SK-N-SH (cell line): ENCODE results near the gene TSPAN15. TPM values are rescaled to one million over a fixed set of nuclear protein-coding genes. Genes with fewer than 3 reads are reported as not detected.

ENCODE experiments used
- CTCF ChIA-PET: fragments of 300-600, 350-600 bp; formaldehyde crosslinking; extraction: SDS; loops from one replicate; lab custom pipeline; 2021; lab: Yijun Ruan, JAX
- POLR2A ChIA-PET: fragments of 350-600 bp; sonication (Branson Sonifier 250); formaldehyde crosslinking; extraction: SDS; loops from one replicate; lab custom pipeline; 2020; ENCODE audit warnings: antibody characterized with exemption, inconsistent platforms; lab: Yijun Ruan, JAX
- DNase-seq: peaks from one replicate; pipeline ENCODE4 v3.0.0; 2012
- H2AFZ ChIP-seq: fragments of 200-600 bp; sonication (generic); 2 replicates; pipeline ENCODE4 v1.8.1; 2016; ENCODE audit warnings: antibody characterized with exemption, mild to moderate bottlenecking, low read depth
- H3F3A ChIP-seq: fragments of 200-600 bp; sonication (generic); replicated peaks from 2 replicates; pipeline ENCODE3; 2016; ENCODE audit warnings: antibody characterized with exemption, mild to moderate bottlenecking; ENCODE audit not compliant: insufficient read depth
- H3K27ac ChIP-seq, 2 experiments: fragments of 200-500 bp in 1 of 2; fragments of 200-600 bp in 1 of 2; sonication (Bioruptor generic) in 1 of 2; sonication (generic), shearing (Covaris generic) in 1 of 2; 2 replicates each; pipeline versions ENCODE4 v1.5.1 to v1.6.1; 2014 to 2016; ENCODE audit warnings: low read depth in 2 of 2, inconsistent platforms in 1 of 2, low read length in 1 of 2, mild to moderate bottlenecking in 1 of 2, mixed read lengths in 1 of 2
- H3K27me3 ChIP-seq: fragments of 200-600 bp; sonication (generic), shearing (Covaris generic); 2 replicates; pipeline ENCODE4 v1.6.1; 2016; ENCODE audit warnings: mixed run types; ENCODE audit not compliant: insufficient read depth
- H3K36me3 ChIP-seq, 2 experiments: fragments of 200-500 bp in 1 of 2; fragments of 200-600 bp in 1 of 2; sonication (Bioruptor generic) in 1 of 2; sonication (generic) in 1 of 2; replicated peaks in 1 of 2; 2 replicates each; pipeline versions ENCODE3 to v1.5.1; 2014 to 2016; ENCODE audit warnings: low read length in 1 of 2, mild to moderate bottlenecking in 1 of 2; ENCODE audit not compliant: insufficient read depth in 2 of 2, control insufficient read depth in 1 of 2
- H3K4me1 ChIP-seq, 2 experiments: fragments of 200-500 bp in 1 of 2; fragments of 200-600 bp in 1 of 2; sonication (Bioruptor generic) in 1 of 2; sonication (generic), shearing (Covaris generic) in 1 of 2; 2 replicates each; pipeline versions ENCODE4 v1.5.1 to v1.6.1; 2014 to 2016; ENCODE audit warnings: low read depth in 1 of 2, low read length in 1 of 2, mixed run types in 1 of 2; ENCODE audit not compliant: insufficient read depth in 2 of 2, control insufficient read depth in 1 of 2
- H3K4me2 ChIP-seq: fragments of 200-600 bp; sonication (generic), shearing (Covaris generic); 2 replicates; pipeline ENCODE4 v1.6.1; 2017; ENCODE audit warnings: mixed run types
- H3K4me3 ChIP-seq, 2 experiments: fragments of 200-500 bp in 1 of 2; fragments of 200-600 bp in 1 of 2; sonication (Bioruptor generic) in 1 of 2; sonication (generic), shearing (Covaris generic) in 1 of 2; 2 replicates each; pipeline versions ENCODE4 v1.5.1 to v1.8.1; 2014 to 2016; ENCODE audit warnings: low read depth in 2 of 2, inconsistent platforms in 1 of 2, low read length in 1 of 2, mild to moderate bottlenecking in 1 of 2, mixed read lengths in 1 of 2, moderate library complexity in 1 of 2
- H3K79me2 ChIP-seq: fragments of 200-600 bp; sonication (generic); 2 replicates; pipeline ENCODE4 v1.8.1; 2017; ENCODE audit warnings: mild to moderate bottlenecking; ENCODE audit not compliant: insufficient read depth
- H3K9ac ChIP-seq: fragments of 200-600 bp; sonication (generic); 2 replicates; pipeline ENCODE4 v1.6.1; 2017; ENCODE audit warnings: mixed run types
- H3K9me2 ChIP-seq: fragments of 200-600 bp; sonication (generic); 2 replicates; pipeline ENCODE4 v1.6.1; 2017; ENCODE audit warnings: mixed run types
- H3K9me3 ChIP-seq: fragments of 200-600 bp; sonication (generic); 2 replicates; pipeline ENCODE4 v1.6.1; 2017; ENCODE audit warnings: mixed run types, mild to moderate bottlenecking, moderate library complexity
- H4K20me1 ChIP-seq: fragments of 200-600 bp; sonication (generic); 2 replicates; pipeline ENCODE4 v1.6.1; 2017; ENCODE audit warnings: mild to moderate bottlenecking, mixed run types; ENCODE audit not compliant: insufficient read depth
- CTCF ChIP-seq: fragments of 200-600 bp; sonication (generic); IDR thresholded peaks from 2 replicates; pipeline ENCODE4 v1.6.1; 2017; ENCODE audit warnings: antibody characterized with exemption, mild to moderate bottlenecking, moderate library complexity
- ELF1 ChIP-seq: IDR thresholded peaks from 2 replicates; pipeline ENCODE4 v1.4.0; 2012
- GABPA ChIP-seq: IDR thresholded peaks from 2 replicates; pipeline ENCODE4 v1.4.0; 2012; ENCODE audit warnings: low read depth, mild to moderate bottlenecking
- JUND ChIP-seq: IDR thresholded peaks from 2 replicates; pipeline ENCODE4 v1.4.0; 2012
- PBX3 ChIP-seq: IDR thresholded peaks from 2 replicates; pipeline ENCODE4; 2012
- RAD21 ChIP-seq: IDR thresholded peaks from 2 replicates; pipeline ENCODE4 v1.6.1; 2012; ENCODE audit warnings: mild to moderate bottlenecking, low read length
- SMC3 ChIP-seq: IDR thresholded peaks from 2 replicates; pipeline ENCODE4 v1.6.1; 2012; ENCODE audit warnings: low read depth, low read length, improper control_type of control experiment
- USF1 ChIP-seq: IDR thresholded peaks from 2 replicates; pipeline ENCODE4 v1.4.0; 2012; ENCODE audit warnings: low read depth, borderline replicate concordance
- WGBS: methylation state at CpG from one replicate; pipeline ENCODE4 v1.1.6; 2017; ENCODE audit warnings: low lambda C conversion rate; 5-methylcytosine and 5-hydroxymethylcytosine counted together
- polyA plus RNA-seq, 3 experiments: library from polyadenylated mRNA; depleted of rRNA; stranded (reverse); fragments of >200 nt; gene quantifications; 2 replicates each; pipeline ENCODE4 v1.2.3, GENCODE V29; 2012

Gene TSPAN15
- polyA plus RNA-seq, 1 of the 3 experiments (the other 2 are of a cell fraction): 8.5 TPM

GRCh38 chr10:69513617-69514016 is 62.4 kb downstream of the TSPAN15 start:
- no peaks in the 10 kb centered on the region for H3K79me2 ChIP-seq
- H3K27ac ChIP-seq: no peak overlapping the region
- CTCF ChIA-PET: interaction anchor here (0.6 to 8.2 kb wide), 9 partner anchors 14 to 436 kb away, joined by 3 to 364 read pairs (median 4); partner anchors contain the start of gene TSPAN15
- no peaks in the 10 kb centered on the region for H3K27me3 ChIP-seq
- no peak overlapping the region for H3K9ac ChIP-seq
- H3K4me1 ChIP-seq: no peaks in the 10 kb centered on the region
- no peak overlapping the region for H3K4me2 ChIP-seq
- no peaks in the 10 kb centered on the region for H3K9me2 ChIP-seq
- H2AFZ ChIP-seq: no peak overlapping the region
- DNase-seq: no peak
- H3K4me3 ChIP-seq: no peak overlapping the region
- H3F3A ChIP-seq: no peaks in the 10 kb centered on the region
- 56% methylated on average over 4 of the region's 4 CpGs for WGBS
- no peaks in the 10 kb centered on the region for H4K20me1 ChIP-seq
- H3K36me3 ChIP-seq: no peaks in the 10 kb centered on the region
- POLR2A ChIA-PET: no interaction called here
- TF ChIP-seq JUND (no peak), ELF1 (no peak), USF1 (no peak), RAD21 (0 out of 2 replicates have a peak, but pooled peaks have one; percentile 16), PBX3 (no peak)
- no peaks in the 10 kb centered on the region for H3K9me3 ChIP-seq

GRCh38 chr10:69515699-69516259 is 64.5 kb downstream of the TSPAN15 start:
- H3K4me3 ChIP-seq: no peak overlapping the region; a peak in 1 of 4 replicates
- no peaks in the 10 kb centered on the region for H3K9me3 ChIP-seq
- H3K4me2 ChIP-seq: no peak overlapping the region
- H3K36me3 ChIP-seq: no peaks in the 10 kb centered on the region
- no peaks in the 10 kb centered on the region for H3K79me2 ChIP-seq
- no peak overlapping the region for H3K27ac ChIP-seq
- H3K9me2 ChIP-seq: no peaks in the 10 kb centered on the region
- POLR2A ChIA-PET: interaction anchor here (2.1 kb wide), 1 partner anchor 121 kb away, joined by 9 read pairs; no protein-coding TSS in a partner anchor
- H3K27me3 ChIP-seq: no peaks in the 10 kb centered on the region
- H3K4me1 ChIP-seq: no peaks in the 10 kb centered on the region
- H3F3A ChIP-seq: no peaks in the 10 kb centered on the region
- WGBS: 9% methylated on average over 10 of the region's 11 CpGs
- peak; percentile 86 for DNase-seq
- CTCF ChIA-PET: interaction anchor here (0.6 to 8.2 kb wide), 64 partner anchors 8 to 445 kb away, joined by 3 to 364 read pairs (median 4); partner anchors contain the start of genes FAM241B, NEUROG3 and TSPAN15
- no peak overlapping the region for H3K9ac ChIP-seq
- no peaks in the 10 kb centered on the region for H4K20me1 ChIP-seq
- H2AFZ ChIP-seq: no peak overlapping the region
- TF ChIP-seq SMC3 (peak; percentile 93), CTCF (peak; percentile 87), GABPA (no peak), RAD21 (peak; percentile 95)
